GM12891 (cell line): ENCODE data around the gene GPR84.

Source experiments
- DNase-seq: peaks from one replicate; pipeline ENCODE4 v3.0.0; 2011; ENCODE audit warnings: low spot score; ENCODE audit not compliant: insufficient read length
- FAIRE-seq: peaks from 2 replicates; lab custom pipeline; 2011; peaks lifted over from hg19 to GRCh38; lab: Jason Lieb, UNC
- PAX5 ChIP-seq: IDR thresholded peaks from 2 replicates; pipeline ENCODE4 v1.6.1; 2011; ENCODE audit warnings: low read length, moderate library complexity, mild to moderate bottlenecking; ENCODE audit not compliant: insufficient read depth, severe bottlenecking
- POLR2A ChIP-seq: IDR thresholded peaks from 2 replicates; pipeline ENCODE4 v1.6.1; 2011; ENCODE audit warnings: low read depth, low read length, control low read depth
- POLR2AphosphoS5 ChIP-seq: IDR thresholded peaks from 2 replicates; pipeline ENCODE4 v1.6.1; 2011; ENCODE audit warnings: low read depth, low read length, control low read depth
- POU2F2 ChIP-seq: IDR thresholded peaks from 2 replicates; pipeline ENCODE4 v1.6.1; 2011; ENCODE audit warnings: low read depth, mild to moderate bottlenecking, control low read depth, low read length, moderate library complexity
- SPI1 ChIP-seq: IDR thresholded peaks from 2 replicates; pipeline ENCODE4 v1.6.1; 2011; ENCODE audit warnings: low read depth, low read length, control low read depth
- TAF1 ChIP-seq: IDR thresholded peaks from 2 replicates; pipeline ENCODE4 v1.6.1; 2011; ENCODE audit warnings: low read depth, low read length, control low read depth

Gene GPR84

DNA sequence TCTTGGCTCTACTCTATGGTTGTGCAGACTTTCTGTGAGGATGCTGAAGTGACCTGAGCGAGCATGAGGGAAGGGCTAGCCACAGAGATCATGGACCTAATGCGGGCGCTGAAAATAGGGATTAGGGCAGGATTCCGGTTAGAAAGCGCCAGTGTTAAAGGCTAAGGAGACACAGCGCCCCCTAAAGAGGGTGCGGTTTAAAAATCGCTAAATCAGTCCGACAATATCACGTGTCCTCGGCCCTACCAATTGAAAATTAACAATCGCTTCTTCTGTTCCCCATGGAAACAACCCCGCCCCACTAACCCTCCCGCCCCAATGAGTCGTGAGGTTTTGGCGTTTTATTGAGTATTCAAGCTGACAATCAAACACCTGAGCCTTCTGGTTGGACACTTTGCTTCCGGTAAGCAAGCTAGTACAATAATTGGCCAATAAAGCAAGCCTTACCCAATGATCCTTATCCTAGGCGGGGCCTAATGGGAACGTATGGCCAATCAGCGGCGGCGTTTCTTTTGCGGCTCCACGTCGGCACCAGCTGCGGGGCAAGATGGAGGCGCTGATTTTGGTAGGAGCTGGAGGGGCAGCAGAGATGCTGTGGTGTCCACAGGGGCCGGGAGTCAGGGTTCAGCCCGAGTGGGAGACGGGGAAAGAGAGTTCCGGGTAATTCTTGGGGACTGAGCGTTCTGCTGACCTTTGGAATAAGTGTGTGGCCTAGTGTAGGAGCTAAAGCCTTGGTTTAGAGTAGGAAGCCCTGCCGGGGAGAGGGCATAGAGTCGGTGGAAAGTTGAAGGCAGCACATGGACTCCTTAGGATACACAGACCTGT is 39.5 kb downstream of the GPR84 start, which contains the start of gene COPZ1:
TSS of gene COPZ1 (plus strand) at position 515 of the 825 bp plus-strand sequence. CDS start at position 548, 33 bp downstream.
- FAIRE-seq (peak; percentile 91), DNase-seq (peak; percentile 81)
- peak; percentile 89 for TF ChIP-seq TAF1
- TF ChIP-seq POU2F2, result peak; percentile 52; the same call in 1 of the 2 replicates
- TF ChIP-seq SPI1, result no peak
- TF ChIP-seq POLR2AphosphoS5, result peak; percentile 85
- peak; percentile 86 for TF ChIP-seq POLR2A
- TF ChIP-seq PAX5, result no peak

GRCh38 chr12:54321363-54321762 is 42.9 kb downstream of the GPR84 start:
- TF ChIP-seq POLR2A (no peak), PAX5 (no peak), SPI1 (no peak), POU2F2 (no peak), TAF1 (no peak), POLR2AphosphoS5 (no peak)
- no peak for FAIRE-seq
- no peak for DNase-seq
